ENCODE data around the gene HLCS.

- no peak for TF ChIP-seq EZH2 (IDR thresholded peaks at IDR 0.05; ENCODE audit: borderline replicate concordance, low read depth, low read length, severe bottlenecking)
- TF ChIP-seq, protein P1, sequence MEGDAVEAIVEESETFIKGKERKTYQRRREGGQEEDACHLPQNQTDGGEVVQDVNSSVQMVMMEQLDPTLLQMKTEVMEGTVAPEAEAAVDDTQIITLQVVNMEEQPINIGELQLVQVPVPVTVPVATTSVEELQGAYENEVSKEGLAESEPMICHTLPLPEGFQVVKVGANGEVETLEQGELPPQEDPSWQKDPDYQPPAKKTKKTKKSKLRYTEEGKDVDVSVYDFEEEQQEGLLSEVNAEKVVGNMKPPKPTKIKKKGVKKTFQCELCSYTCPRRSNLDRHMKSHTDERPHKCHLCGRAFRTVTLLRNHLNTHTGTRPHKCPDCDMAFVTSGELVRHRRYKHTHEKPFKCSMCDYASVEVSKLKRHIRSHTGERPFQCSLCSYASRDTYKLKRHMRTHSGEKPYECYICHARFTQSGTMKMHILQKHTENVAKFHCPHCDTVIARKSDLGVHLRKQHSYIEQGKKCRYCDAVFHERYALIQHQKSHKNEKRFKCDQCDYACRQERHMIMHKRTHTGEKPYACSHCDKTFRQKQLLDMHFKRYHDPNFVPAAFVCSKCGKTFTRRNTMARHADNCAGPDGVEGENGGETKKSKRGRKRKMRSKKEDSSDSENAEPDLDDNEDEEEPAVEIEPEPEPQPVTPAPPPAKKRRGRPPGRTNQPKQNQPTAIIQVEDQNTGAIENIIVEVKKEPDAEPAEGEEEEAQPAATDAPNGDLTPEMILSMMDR (IDR thresholded peaks at IDR 0.05; ENCODE audit: extremely low read depth in 1 of 2, insufficient read depth in 1 of 2, low read depth in 1 of 2, low read length in 2 of 2), result no peak
- TF ChIP-seq POLR2AphosphoS5 (IDR thresholded peaks at IDR 0.05; ENCODE audit: insufficient read depth, low read depth, low read length), result no peak
Observed at GRCh38 chr21:36909423-36909822, 57.0 kb downstream of the HLCS start.

All from endothelial cell of umbilical vein (primary cell).